ENCODE measurements around the gene DMD.
A peak's percentile ranks its signal among the peaks of the same experiment; 100 is the strongest.
"Not testable (repeated sequence)": the region's sequence is repeated elsewhere in the genome, so short reads cannot be mapped to it uniquely, and the experiment has no call there.

Gene DMD

DNA sequence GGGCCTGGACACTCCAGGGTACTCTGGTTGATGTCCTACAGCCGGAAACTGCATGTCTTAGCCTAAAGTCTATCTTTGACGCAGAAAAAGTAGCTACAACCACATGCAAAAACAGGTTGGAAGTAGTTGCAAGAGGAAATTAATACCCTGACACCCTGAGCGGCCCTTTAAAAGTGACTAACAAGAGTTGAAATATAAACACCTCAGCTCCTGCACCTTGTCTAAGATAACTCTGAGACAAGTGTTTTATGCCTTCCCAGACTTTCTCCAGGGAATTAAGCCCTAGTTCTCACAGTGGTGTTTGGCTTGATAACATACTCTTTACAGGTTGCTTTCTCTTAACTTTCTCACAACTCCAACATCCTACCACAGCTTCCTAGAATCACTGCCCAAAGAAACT, 943.1 kb downstream of the DMD start:
- no peak for DNase-seq

DNA sequence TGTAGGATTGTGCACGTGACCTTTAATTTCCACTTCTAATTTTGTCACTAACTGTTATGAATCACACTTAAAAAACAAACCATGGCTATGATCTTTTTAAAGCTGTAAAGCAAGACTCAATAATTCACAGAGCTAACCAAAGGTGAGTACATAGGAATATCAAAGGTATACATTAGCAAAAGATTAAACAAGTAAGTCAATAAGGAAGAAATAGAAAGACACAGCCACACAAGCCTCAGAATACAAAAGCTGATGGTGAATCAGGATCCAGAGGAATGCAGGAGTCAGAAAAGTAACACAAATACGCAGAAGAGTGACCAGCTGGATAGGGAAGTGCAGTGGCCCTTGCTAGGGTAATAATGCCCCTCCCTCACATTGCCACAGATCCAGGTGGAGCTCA, 943.6 kb downstream of the DMD start:
- no peak overlapping the region for H2AFZ ChIP-seq (ENCODE audit: insufficient read depth, low read length, poor library complexity)
- H3K4me2 ChIP-seq (ENCODE audit: low read length) = no peak overlapping the region
- no peak overlapping the region for H3K23ac ChIP-seq (ENCODE audit: low read length)
- H3K4ac ChIP-seq (ENCODE audit: low read depth, low read length) = no peak overlapping the region
- DNase-seq = no peak
- no peak overlapping the region for H2AK5ac ChIP-seq (ENCODE audit: low read length)
- no peak overlapping the region for H2BK120ac ChIP-seq (ENCODE audit: insufficient read depth, low read length, poor library complexity)
- H4K8ac ChIP-seq (ENCODE audit: low read depth, low read length) = no peak overlapping the region
- no CpG with 5 or more reads among the region's 2 CpGs for WGBS (ENCODE audit: extremely low coverage, insufficient coverage, insufficient read length)
- H2BK5ac ChIP-seq (ENCODE audit: low read depth, low read length, poor library complexity) = no peak overlapping the region
- no peak overlapping the region for H4K91ac ChIP-seq (ENCODE audit: low read depth, low read length)
- H3K27me3 ChIP-seq (ENCODE audit: insufficient read depth, low read length) = no peaks in the 10 kb centered on the region
- H3K36me3 ChIP-seq (ENCODE audit: control insufficient read depth in 1 of 2, insufficient read depth in 2 of 2, low read length in 2 of 2) = no peaks in the 10 kb centered on the region
- H3K4me3 ChIP-seq (ENCODE audit: low read depth, low read length) = no peak overlapping the region
- no peak overlapping the region for H2BK12ac ChIP-seq (ENCODE audit: low read length)
- no peak overlapping the region for H4K12ac ChIP-seq (ENCODE audit: low read depth, low read length)
- H3K9ac ChIP-seq (ENCODE audit: low read length) = no peak overlapping the region
- H3K14ac ChIP-seq (ENCODE audit: low read length) = no peak overlapping the region
- no peak overlapping the region for H3K27ac ChIP-seq (ENCODE audit: low read depth, low read length)
- no peaks in the 10 kb centered on the region for H3K79me1 ChIP-seq (ENCODE audit: low read length)
- no peak overlapping the region for H3K18ac ChIP-seq (ENCODE audit: low read length)
- H3K79me2 ChIP-seq (ENCODE audit: control insufficient read depth, insufficient read depth, low read length, poor library complexity) = no peaks in the 10 kb centered on the region
- H3K4me1 ChIP-seq (ENCODE audit: control insufficient read depth in 1 of 2, insufficient read depth in 2 of 2, low read length in 2 of 2) = no peaks in the 10 kb centered on the region
- no peaks in the 10 kb centered on the region for H3K9me3 ChIP-seq (ENCODE audit: insufficient read depth, low read depth, low read length)

More for the DNA sequence above, 943.1 kb downstream of the DMD start:
- H2AFZ ChIP-seq (ENCODE audit: insufficient read depth, low read length, poor library complexity) = no peak overlapping the region
- no peak overlapping the region for H2BK12ac ChIP-seq (ENCODE audit: low read length)
- H3K9ac ChIP-seq (ENCODE audit: low read length) = no peak overlapping the region
- H3K14ac ChIP-seq (ENCODE audit: low read length) = no peak overlapping the region
- no peaks in the 10 kb centered on the region for H3K36me3 ChIP-seq (ENCODE audit: control insufficient read depth in 1 of 2, insufficient read depth in 2 of 2, low read length in 2 of 2)
- H2BK5ac ChIP-seq (ENCODE audit: low read depth, low read length, poor library complexity) = no peak overlapping the region
- H3K4me2 ChIP-seq (ENCODE audit: low read length) = no peak overlapping the region
- H4K91ac ChIP-seq (ENCODE audit: low read depth, low read length) = no peak overlapping the region
- no peak overlapping the region for H2AK5ac ChIP-seq (ENCODE audit: low read length)
- no peaks in the 10 kb centered on the region for H3K9me3 ChIP-seq (ENCODE audit: insufficient read depth, low read depth, low read length)
- H3K4ac ChIP-seq (ENCODE audit: low read depth, low read length) = no peak overlapping the region
- H3K27me3 ChIP-seq (ENCODE audit: insufficient read depth, low read length) = no peaks in the 10 kb centered on the region
- no peaks in the 10 kb centered on the region for H3K4me1 ChIP-seq (ENCODE audit: control insufficient read depth in 1 of 2, insufficient read depth in 2 of 2, low read length in 2 of 2)
- no peak overlapping the region for H3K18ac ChIP-seq (ENCODE audit: low read length)
- H3K79me1 ChIP-seq (ENCODE audit: low read length) = no peaks in the 10 kb centered on the region
- no CpG with 5 or more reads among the region's 3 CpGs for WGBS (ENCODE audit: extremely low coverage, insufficient coverage, insufficient read length)
- no peaks in the 10 kb centered on the region for H3K79me2 ChIP-seq (ENCODE audit: control insufficient read depth, insufficient read depth, low read length, poor library complexity)
- no peak overlapping the region for H4K8ac ChIP-seq (ENCODE audit: low read depth, low read length)
- no peak overlapping the region for H2BK120ac ChIP-seq (ENCODE audit: insufficient read depth, low read length, poor library complexity)
- H3K4me3 ChIP-seq (ENCODE audit: low read depth, low read length) = no peak overlapping the region
- no peak overlapping the region for H3K23ac ChIP-seq (ENCODE audit: low read length)
- no peak overlapping the region for H4K12ac ChIP-seq (ENCODE audit: low read depth, low read length)
- no peak overlapping the region for H3K27ac ChIP-seq (ENCODE audit: low read depth, low read length)

DNA sequence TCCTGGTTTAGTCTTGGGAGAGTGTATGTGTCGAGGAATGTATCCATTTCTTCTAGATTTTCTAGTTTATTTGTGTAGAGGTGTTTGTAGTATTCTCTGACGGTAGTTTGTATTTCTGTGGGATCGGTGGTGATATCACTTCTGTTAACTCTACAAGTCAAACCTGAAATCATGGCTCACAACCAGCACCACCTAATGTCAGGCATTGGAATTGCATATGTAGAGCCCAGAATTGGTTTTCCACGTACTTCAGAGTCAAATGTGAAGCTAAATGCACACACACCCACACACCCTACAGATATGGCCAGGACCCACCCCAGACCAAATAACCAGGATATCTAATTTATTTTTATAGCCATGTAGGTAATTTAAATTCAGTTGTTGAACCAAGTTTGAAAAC, 964.7 kb downstream of the DMD start:
- DNase-seq = peak in 1 of 2 donors; percentile 14
- H3K4me1 ChIP-seq (ENCODE audit: control insufficient read depth in 1 of 2, insufficient read depth in 2 of 2, low read length in 2 of 2); H3K4me2 ChIP-seq (ENCODE audit: low read length); H3K79me2 ChIP-seq (ENCODE audit: control insufficient read depth, insufficient read depth, low read length, poor library complexity); H2BK120ac ChIP-seq (ENCODE audit: insufficient read depth, low read length, poor library complexity); H3K27ac ChIP-seq (ENCODE audit: low read depth, low read length); H2AFZ ChIP-seq (ENCODE audit: insufficient read depth, low read length, poor library complexity); H3K27me3 ChIP-seq (ENCODE audit: insufficient read depth, low read length); H3K23ac ChIP-seq (ENCODE audit: low read length); H2AK5ac ChIP-seq (ENCODE audit: low read length); H3K4ac ChIP-seq (ENCODE audit: low read depth, low read length); H3K79me1 ChIP-seq (ENCODE audit: low read length); H4K12ac ChIP-seq (ENCODE audit: low read depth, low read length); H4K8ac ChIP-seq (ENCODE audit: low read depth, low read length); H3K14ac ChIP-seq (ENCODE audit: low read length); H2BK12ac ChIP-seq (ENCODE audit: low read length); H3K36me3 ChIP-seq (ENCODE audit: control insufficient read depth in 1 of 2, insufficient read depth in 2 of 2, low read length in 2 of 2); H4K91ac ChIP-seq (ENCODE audit: low read depth, low read length); H2BK5ac ChIP-seq (ENCODE audit: low read depth, low read length, poor library complexity); H3K9ac ChIP-seq (ENCODE audit: low read length); H3K4me3 ChIP-seq (ENCODE audit: low read depth, low read length); H3K18ac ChIP-seq (ENCODE audit: low read length); H3K9me3 ChIP-seq (ENCODE audit: insufficient read depth, low read depth, low read length): not testable (repeated sequence)
- WGBS (ENCODE audit: extremely low coverage, insufficient coverage, insufficient read length) = no CpG with 5 or more reads among the region's 4 CpGs

DNA sequence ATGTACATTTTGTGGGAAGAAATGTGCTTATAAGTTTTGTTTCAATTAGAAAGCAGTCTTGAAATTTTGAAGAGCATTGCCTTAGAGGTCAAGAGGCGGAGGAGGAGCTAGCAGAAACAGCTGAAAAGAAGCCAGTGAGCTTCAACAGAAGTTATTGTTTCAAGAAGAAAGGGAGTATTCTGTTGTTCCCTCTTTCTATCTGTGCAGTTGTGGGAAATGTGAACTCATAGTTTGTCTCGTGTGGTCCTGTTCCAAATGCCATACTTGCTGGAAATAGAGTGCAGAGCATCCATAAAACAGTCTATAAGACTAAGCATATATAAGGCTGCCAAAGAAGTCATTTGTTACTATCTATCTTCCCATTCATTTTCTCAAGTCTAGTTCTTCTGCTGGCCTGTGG, 1015.7 kb downstream of the DMD start:
- H2BK120ac ChIP-seq (ENCODE audit: insufficient read depth, low read length, poor library complexity) = no peak overlapping the region
- no peaks in the 10 kb centered on the region for H3K79me1 ChIP-seq (ENCODE audit: low read length)
- H4K12ac ChIP-seq (ENCODE audit: low read depth, low read length) = no peak overlapping the region
- no peak overlapping the region for H3K14ac ChIP-seq (ENCODE audit: low read length)
- H3K36me3 ChIP-seq (ENCODE audit: control insufficient read depth in 1 of 2, insufficient read depth in 2 of 2, low read length in 2 of 2) = no peaks in the 10 kb centered on the region
- no peak overlapping the region for H2BK5ac ChIP-seq (ENCODE audit: low read depth, low read length, poor library complexity)
- no peak overlapping the region for H4K91ac ChIP-seq (ENCODE audit: low read depth, low read length)
- no peaks in the 10 kb centered on the region for H3K4me1 ChIP-seq (ENCODE audit: control insufficient read depth in 1 of 2, insufficient read depth in 2 of 2, low read length in 2 of 2)
- DNase-seq = no peak
- H3K9me3 ChIP-seq (ENCODE audit: insufficient read depth, low read depth, low read length) = no peaks in the 10 kb centered on the region
- H2BK12ac ChIP-seq (ENCODE audit: low read length) = no peak overlapping the region
- H3K27me3 ChIP-seq (ENCODE audit: insufficient read depth, low read length) = no peaks in the 10 kb centered on the region
- H3K27ac ChIP-seq (ENCODE audit: low read depth, low read length) = no peak overlapping the region
- WGBS (ENCODE audit: extremely low coverage, insufficient coverage, insufficient read length) = no CpG with 5 or more reads among the region's 2 CpGs
- no peak overlapping the region for H3K18ac ChIP-seq (ENCODE audit: low read length)
- no peak overlapping the region for H3K23ac ChIP-seq (ENCODE audit: low read length)
- no peak overlapping the region for H3K4me2 ChIP-seq (ENCODE audit: low read length)
- H4K8ac ChIP-seq (ENCODE audit: low read depth, low read length) = no peak overlapping the region
- no peak overlapping the region for H2AFZ ChIP-seq (ENCODE audit: insufficient read depth, low read length, poor library complexity)
- no peak overlapping the region for H2AK5ac ChIP-seq (ENCODE audit: low read length)
- H3K79me2 ChIP-seq (ENCODE audit: control insufficient read depth, insufficient read depth, low read length, poor library complexity) = no peaks in the 10 kb centered on the region
- H3K4me3 ChIP-seq (ENCODE audit: low read depth, low read length) = no peak overlapping the region
- H3K9ac ChIP-seq (ENCODE audit: low read length) = no peak overlapping the region
- no peak overlapping the region for H3K4ac ChIP-seq (ENCODE audit: low read depth, low read length)

Data from trophoblast cell (in vitro differentiated cells and primary cell).